Measurements from ENCODE around the gene SCGN. TPM values are rescaled to one million over a fixed set of nuclear protein-coding genes. Genes with fewer than 3 reads are reported as not detected.

The SCGN gene
- total RNA-seq, 1 donor from 2014 or later: not detected

DNA sequence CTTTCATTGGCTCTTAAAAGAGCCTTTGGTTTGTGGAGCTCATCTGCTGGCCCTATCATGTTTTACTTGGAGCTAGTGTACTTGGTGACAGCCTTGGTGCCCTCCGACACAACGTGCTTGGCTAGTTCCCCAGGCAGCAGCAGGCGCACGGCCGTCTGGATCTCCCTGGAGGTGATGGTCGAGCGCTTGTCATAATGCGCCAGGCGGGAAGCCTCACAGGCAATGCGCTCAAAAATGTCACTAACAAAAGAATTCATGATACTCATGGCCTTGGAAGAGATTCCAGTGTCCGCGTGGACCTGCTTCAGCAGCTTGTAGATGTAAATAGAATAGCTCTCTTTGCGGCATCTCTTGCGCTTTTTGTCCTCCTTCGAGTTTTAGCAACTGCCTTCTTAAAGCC lies 79.7 kb downstream of the SCGN start:
- H3K4me1 Mint-ChIP-seq: no peaks in the 10 kb centered on the region
- H3K27ac Mint-ChIP-seq: no peak overlapping the region
- no peaks in the 10 kb centered on the region for H3K36me3 Mint-ChIP-seq
- no peak overlapping the region for H3K4me3 Mint-ChIP-seq
- H3K9me3 Mint-ChIP-seq: peaks cover 7% of the 10 kb centered on the region
- TF ChIP-seq, protein P1, sequence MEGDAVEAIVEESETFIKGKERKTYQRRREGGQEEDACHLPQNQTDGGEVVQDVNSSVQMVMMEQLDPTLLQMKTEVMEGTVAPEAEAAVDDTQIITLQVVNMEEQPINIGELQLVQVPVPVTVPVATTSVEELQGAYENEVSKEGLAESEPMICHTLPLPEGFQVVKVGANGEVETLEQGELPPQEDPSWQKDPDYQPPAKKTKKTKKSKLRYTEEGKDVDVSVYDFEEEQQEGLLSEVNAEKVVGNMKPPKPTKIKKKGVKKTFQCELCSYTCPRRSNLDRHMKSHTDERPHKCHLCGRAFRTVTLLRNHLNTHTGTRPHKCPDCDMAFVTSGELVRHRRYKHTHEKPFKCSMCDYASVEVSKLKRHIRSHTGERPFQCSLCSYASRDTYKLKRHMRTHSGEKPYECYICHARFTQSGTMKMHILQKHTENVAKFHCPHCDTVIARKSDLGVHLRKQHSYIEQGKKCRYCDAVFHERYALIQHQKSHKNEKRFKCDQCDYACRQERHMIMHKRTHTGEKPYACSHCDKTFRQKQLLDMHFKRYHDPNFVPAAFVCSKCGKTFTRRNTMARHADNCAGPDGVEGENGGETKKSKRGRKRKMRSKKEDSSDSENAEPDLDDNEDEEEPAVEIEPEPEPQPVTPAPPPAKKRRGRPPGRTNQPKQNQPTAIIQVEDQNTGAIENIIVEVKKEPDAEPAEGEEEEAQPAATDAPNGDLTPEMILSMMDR (IDR thresholded peaks at IDR 0.05; ENCODE audit: unreplicated experiment): no peak
- H3K27me3 Mint-ChIP-seq (ENCODE audit: low read depth): peaks cover 37% of the 10 kb centered on the region
- no peak for DNase-seq (ENCODE audit: low spot score in 2 of 2, unreplicated experiment in 2 of 2)

- Mint-ChIP-seq H3K27ac (no peak overlapping the region), H3K27me3 (ENCODE audit: low read depth) (peaks cover 37% of the 10 kb centered on the region), H3K4me3 (no peak overlapping the region), H3K36me3 (no peaks in the 10 kb centered on the region), H3K9me3 (peaks cover 14% of the 10 kb centered on the region), H3K4me1 (no peaks in the 10 kb centered on the region)
- TF ChIP-seq, protein P1 (IDR thresholded peaks at IDR 0.05; ENCODE audit: unreplicated experiment): no peak
- DNase-seq (ENCODE audit: low spot score in 2 of 2, unreplicated experiment in 2 of 2): no peak
Measured at GRCh38 chr6:25732468-25733198, 80.6 kb downstream of the SCGN start.

DNA sequence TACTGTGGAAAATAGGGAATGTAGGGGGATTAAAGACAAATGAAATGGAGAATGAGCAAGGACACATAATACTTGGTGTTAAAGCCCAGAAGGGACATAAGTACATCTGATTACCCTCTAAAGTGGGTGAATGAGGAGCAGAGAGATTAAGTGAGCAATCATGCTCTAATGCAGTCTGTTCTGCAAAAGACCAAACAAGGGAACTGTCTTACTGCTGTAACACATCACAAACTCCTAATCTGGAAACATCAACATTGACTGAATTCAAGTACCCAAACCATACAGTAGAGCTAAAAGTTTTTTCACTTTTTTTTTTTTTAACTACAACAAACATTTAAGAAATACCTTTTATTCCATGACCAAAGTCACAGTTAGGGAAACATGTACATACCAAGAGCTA lies 83.2 kb downstream of the SCGN start:
- Mint-ChIP-seq H3K4me1 (no peaks in the 10 kb centered on the region), H3K36me3 (no peaks in the 10 kb centered on the region), H3K4me3 (no peak overlapping the region), H3K27me3 (ENCODE audit: low read depth) (peaks cover 27% of the 10 kb centered on the region), H3K27ac (no peak overlapping the region), H3K9me3 (peaks cover 28% of the 10 kb centered on the region)
- no peak for DNase-seq (ENCODE audit: low spot score in 2 of 2, unreplicated experiment in 2 of 2)
- TF ChIP-seq, protein P1 (IDR thresholded peaks at IDR 0.05; ENCODE audit: unreplicated experiment): no peak

DNA sequence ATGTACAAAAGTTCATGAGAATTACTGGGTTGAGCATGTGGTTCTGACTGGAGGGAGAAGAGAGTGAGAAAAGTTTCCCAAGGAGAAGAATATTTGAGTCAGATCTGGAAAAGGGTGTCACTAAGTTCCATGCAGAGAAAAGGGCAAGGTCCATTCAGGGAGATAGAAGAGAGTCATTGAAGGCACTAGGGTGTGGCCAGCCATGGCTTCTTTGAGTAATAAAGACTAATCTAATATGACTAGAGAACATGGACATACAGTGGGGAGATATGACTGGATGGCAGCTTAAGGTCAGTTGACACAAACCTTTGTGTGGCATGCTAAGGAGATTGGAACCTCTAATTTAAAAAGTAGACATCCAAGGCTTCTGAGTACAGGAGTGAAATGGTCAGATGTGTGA lies 91.9 kb downstream of the SCGN start:
- H3K4me3 Mint-ChIP-seq: no peak overlapping the region
- DNase-seq (ENCODE audit: low spot score in 2 of 2, unreplicated experiment in 2 of 2): no peak
- H3K4me1 Mint-ChIP-seq: peaks cover 16% of the 10 kb centered on the region
- no peaks in the 10 kb centered on the region for H3K36me3 Mint-ChIP-seq
- no peak overlapping the region for H3K27ac Mint-ChIP-seq
- TF ChIP-seq, protein P1 (IDR thresholded peaks at IDR 0.05; ENCODE audit: unreplicated experiment): no peak
- H3K27me3 Mint-ChIP-seq (ENCODE audit: low read depth): no peaks in the 10 kb centered on the region
- peaks cover 13% of the 10 kb centered on the region for H3K9me3 Mint-ChIP-seq

DNA sequence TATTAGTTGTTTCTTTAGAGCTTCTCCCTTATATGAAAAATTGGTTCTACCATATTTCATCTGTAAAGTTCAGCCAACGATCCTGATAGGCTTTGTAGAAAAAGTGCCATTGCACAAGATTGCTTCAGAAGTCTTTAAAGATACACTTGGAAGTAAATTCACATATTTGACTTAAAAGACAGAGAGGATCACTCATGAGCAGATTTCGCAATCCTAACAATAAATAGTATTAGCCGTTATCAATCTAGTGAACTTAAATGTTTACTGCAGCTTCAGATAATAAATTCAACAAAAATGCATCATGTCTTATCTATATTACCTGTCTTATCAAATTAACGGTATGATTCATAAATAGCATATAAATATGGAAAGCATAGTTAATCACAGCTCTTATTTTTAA lies 93.8 kb downstream of the SCGN start:
- peaks cover 9% of the 10 kb centered on the region for H3K9me3 Mint-ChIP-seq
- H3K4me1 Mint-ChIP-seq: peaks cover 17% of the 10 kb centered on the region
- DNase-seq (ENCODE audit: low spot score in 2 of 2, unreplicated experiment in 2 of 2): no peak
- TF ChIP-seq, protein P1 (IDR thresholded peaks at IDR 0.05; ENCODE audit: unreplicated experiment): no peak
- no peak overlapping the region for H3K27ac Mint-ChIP-seq
- H3K27me3 Mint-ChIP-seq (ENCODE audit: low read depth): no peaks in the 10 kb centered on the region
- H3K4me3 Mint-ChIP-seq: no peak overlapping the region
- no peaks in the 10 kb centered on the region for H3K36me3 Mint-ChIP-seq

All from mesothelial cell of epicardium (in vitro differentiated cells).